ENCODE results near the gene DSN1. TPM values are rescaled to one million over a fixed set of nuclear protein-coding genes. Genes with fewer than 3 reads are reported as not detected.
"Not testable (repeated sequence)": the region's sequence is repeated elsewhere in the genome, so short reads cannot be mapped to it uniquely, and the experiment has no call there.

DSN1 gene
- total and polyA plus RNA-seq, 8 donors = 1.3 to 18.9 (median 8.0) TPM

- Histone ChIP-seq H3K4me1 (no peaks in the 10 kb centered on the region), H3K27me3 (no peaks in the 10 kb centered on the region), H3K4me3 (no peak overlapping the region), H3K27ac (no peak overlapping the region), H3K36me3 (peaks cover 51 to 100% (median 100%) of the 10 kb centered on the region in 4 donors), H3K9me3 (no peaks in the 10 kb centered on the region)
- TF ChIP-seq POLR2A (IDR thresholded peaks at IDR 0.05) (no peak), EP300 (IDR thresholded peaks at IDR 0.05) (no peak), POLR2AphosphoS5 (IDR thresholded peaks at IDR 0.05) (no peak)
- TF ChIP-seq, protein P1, sequence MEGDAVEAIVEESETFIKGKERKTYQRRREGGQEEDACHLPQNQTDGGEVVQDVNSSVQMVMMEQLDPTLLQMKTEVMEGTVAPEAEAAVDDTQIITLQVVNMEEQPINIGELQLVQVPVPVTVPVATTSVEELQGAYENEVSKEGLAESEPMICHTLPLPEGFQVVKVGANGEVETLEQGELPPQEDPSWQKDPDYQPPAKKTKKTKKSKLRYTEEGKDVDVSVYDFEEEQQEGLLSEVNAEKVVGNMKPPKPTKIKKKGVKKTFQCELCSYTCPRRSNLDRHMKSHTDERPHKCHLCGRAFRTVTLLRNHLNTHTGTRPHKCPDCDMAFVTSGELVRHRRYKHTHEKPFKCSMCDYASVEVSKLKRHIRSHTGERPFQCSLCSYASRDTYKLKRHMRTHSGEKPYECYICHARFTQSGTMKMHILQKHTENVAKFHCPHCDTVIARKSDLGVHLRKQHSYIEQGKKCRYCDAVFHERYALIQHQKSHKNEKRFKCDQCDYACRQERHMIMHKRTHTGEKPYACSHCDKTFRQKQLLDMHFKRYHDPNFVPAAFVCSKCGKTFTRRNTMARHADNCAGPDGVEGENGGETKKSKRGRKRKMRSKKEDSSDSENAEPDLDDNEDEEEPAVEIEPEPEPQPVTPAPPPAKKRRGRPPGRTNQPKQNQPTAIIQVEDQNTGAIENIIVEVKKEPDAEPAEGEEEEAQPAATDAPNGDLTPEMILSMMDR (IDR thresholded peaks at IDR 0.05) = no peak
- no peak for DNase-seq
- intact Hi-C loops (cut with DNase I; ENCODE audit: low total_unique reads) = no loop called here
- 80 to 89% (median 85%) methylated on average over 1 of the region's 1 CpG for WGBS, 5 donors
These were observed 26.8 kb upstream of the DSN1 start for GRCh38 chr20:36800410-36800809.

- DNase-seq; H3K27ac ChIP-seq; H3K27me3 ChIP-seq; H3K9me3 ChIP-seq; intact Hi-C loops (cut with DNase I; ENCODE audit: low total_unique reads); H3K4me1 ChIP-seq; H3K4me3 ChIP-seq: not testable (repeated sequence)
- WGBS, 5 donors = 94 to 96% (median 94%) methylated on average over 10 of the region's 10 CpGs
- H3K36me3 ChIP-seq = peaks cover 49 to 100% (median 100%) of the 10 kb centered on the region in 4 donors
These were observed 25.8 kb upstream of the DSN1 start for GRCh38 chr20:36799313-36799712.

DNA sequence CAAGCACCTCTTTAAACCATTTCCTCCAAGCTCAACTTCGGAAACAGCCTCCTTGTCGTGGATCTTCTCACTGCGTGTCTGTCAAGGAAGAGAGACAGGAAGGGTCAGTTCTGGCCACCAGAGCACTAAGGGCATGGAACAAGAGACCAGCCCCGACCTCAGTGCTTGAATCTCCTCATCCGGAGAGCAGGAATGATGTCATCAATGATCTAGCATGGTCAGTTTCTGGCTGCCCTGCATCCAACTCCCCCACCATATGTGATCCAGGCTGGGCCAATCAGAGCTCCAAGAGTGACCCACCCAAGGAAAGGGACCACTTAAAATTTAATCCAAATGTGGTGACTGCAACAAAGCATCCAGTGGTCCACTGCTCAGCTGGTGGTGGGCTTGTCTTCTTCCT, 23.3 kb upstream of the DSN1 start:
- Histone ChIP-seq H3K9me3 (no peaks in the 10 kb centered on the region), H3K27me3 (no peaks in the 10 kb centered on the region), H3K4me3 (no peak overlapping the region), H3K4me1 (peaks cover 0 to 6% (median 2%) of the 10 kb centered on the region in 4 donors), H3K36me3 (peaks cover 58 to 100% (median 94%) of the 10 kb centered on the region in 4 donors), H3K27ac (no peak overlapping the region)
- no peak for DNase-seq
- WGBS, 5 donors = 75 to 93% (median 84%) methylated on average over 5 of the region's 5 CpGs
- TF ChIP-seq POLR2AphosphoS5 (IDR thresholded peaks at IDR 0.05) (no peak), EP300 (IDR thresholded peaks at IDR 0.05) (no peak), POLR2A (IDR thresholded peaks at IDR 0.05) (no peak)
- TF ChIP-seq, protein P1 (IDR thresholded peaks at IDR 0.05) = no peak
- intact Hi-C loops (cut with DNase I; ENCODE audit: low total_unique reads) = no loop called here

DNA sequence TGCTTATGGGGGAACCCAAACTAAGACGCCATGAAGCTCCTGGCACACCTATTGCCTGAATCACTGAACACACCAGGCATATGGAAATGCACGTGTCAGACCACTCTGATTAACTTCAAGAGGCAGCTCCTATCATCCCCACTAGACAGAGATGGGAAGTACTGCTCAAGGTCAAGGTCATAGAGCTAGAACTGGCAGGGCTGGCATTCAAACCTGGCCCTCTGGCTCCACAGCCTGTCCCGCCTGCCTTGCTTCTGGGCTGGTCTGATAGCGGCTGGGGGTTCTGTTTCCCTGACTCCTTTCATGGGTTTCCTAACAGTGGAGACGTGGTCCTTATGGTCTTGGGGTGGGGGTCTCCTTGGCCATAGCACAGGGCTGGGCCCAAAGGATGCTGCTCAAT, 22.6 kb upstream of the DSN1 start:
- Histone ChIP-seq H3K9me3 (no peaks in the 10 kb centered on the region), H3K4me1 (peaks cover 0 to 6% (median 2%) of the 10 kb centered on the region in 4 donors), H3K4me3 (no peak overlapping the region), H3K27me3 (no peaks in the 10 kb centered on the region), H3K36me3 (peaks cover 53 to 100% (median 94%) of the 10 kb centered on the region in 4 donors), H3K27ac (no peak overlapping the region)
- no peak for DNase-seq
- intact Hi-C loops (cut with DNase I; ENCODE audit: low total_unique reads) = no loop called here
- TF ChIP-seq POLR2A (IDR thresholded peaks at IDR 0.05) = no peak
- TF ChIP-seq EP300 (IDR thresholded peaks at IDR 0.05) = no peak
- TF ChIP-seq, protein P1 (IDR thresholded peaks at IDR 0.05) = no peak
- no peak for TF ChIP-seq POLR2AphosphoS5 (IDR thresholded peaks at IDR 0.05)
- 88 to 98% (median 95%) methylated on average over 5 of the region's 5 CpGs for WGBS, 5 donors

- peaks cover 0 to 6% (median 2%) of the 10 kb centered on the region in 4 donors for H3K4me1 ChIP-seq
- no peak overlapping the region for H3K27ac ChIP-seq
- intact Hi-C loops (cut with DNase I; ENCODE audit: low total_unique reads) = no loop called here
- H3K27me3 ChIP-seq = no peaks in the 10 kb centered on the region
- H3K4me3 ChIP-seq = no peak overlapping the region
- no peaks in the 10 kb centered on the region for H3K9me3 ChIP-seq
- DNase-seq = no peak
- peaks cover 49 to 100% (median 92%) of the 10 kb centered on the region in 4 donors for H3K36me3 ChIP-seq
- WGBS, 5 donors = 72 to 83% (median 80%) methylated on average over 5 of the region's 5 CpGs
- TF ChIP-seq EP300 (IDR thresholded peaks at IDR 0.05) (no peak), POLR2AphosphoS5 (IDR thresholded peaks at IDR 0.05) (no peak), POLR2A (IDR thresholded peaks at IDR 0.05) (no peak)
- TF ChIP-seq, protein P1 (IDR thresholded peaks at IDR 0.05) = no peak
These were observed 22.1 kb upstream of the DSN1 start for GRCh38 chr20:36795691-36796090.

Data from stomach (tissue), 9 donors.